Measurements from ENCODE around the gene PLCB4.
"Not testable (repeated sequence)": the region's sequence is repeated elsewhere in the genome, so short reads cannot be mapped to it uniquely, and the experiment has no call there.

PLCB4 gene

DNA sequence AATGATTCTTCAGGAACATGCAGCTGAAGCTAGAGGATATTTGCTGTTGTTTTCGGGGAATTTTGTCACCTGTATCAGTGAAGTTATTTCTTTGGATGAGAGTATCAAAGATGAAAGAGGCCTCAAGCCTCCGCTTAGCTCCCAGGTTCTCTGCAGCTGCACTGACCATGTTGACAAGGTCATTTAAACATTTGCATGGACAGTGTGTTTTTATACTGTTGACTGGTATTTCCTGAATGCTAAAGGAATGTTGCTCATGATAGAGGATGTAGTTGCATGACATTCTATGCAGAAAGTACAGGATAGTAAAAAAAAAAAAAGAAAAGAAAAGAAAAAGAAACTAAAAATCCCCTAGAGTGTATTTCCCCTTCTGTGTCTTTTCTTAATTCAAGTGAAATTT, 279.9 kb downstream of the PLCB4 start:
- DNase-seq (ENCODE audit: low read depth in 1 of 2, low spot score in 1 of 2): no peak

DNA sequence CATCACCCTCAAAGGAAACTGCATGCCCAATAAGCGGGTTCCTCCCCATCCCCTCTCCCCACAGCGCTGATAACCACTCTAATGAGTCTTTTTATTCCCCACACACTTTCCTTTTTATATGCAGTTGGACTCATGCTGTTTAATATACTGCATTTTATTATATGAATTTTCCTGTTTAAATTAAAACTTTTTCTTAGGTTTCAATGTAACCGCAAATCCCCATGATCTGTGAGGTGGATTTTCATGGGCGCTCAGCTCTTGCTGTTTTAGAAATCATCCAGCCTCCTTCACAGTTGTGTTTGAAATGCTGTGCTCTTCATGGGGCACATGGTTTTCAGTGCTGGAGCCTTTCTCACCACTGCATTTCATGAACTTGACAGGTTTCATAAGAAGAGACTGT, 280.4 kb downstream of the PLCB4 start:
- no peak for DNase-seq (ENCODE audit: low read depth in 1 of 2, low spot score in 1 of 2)

DNA sequence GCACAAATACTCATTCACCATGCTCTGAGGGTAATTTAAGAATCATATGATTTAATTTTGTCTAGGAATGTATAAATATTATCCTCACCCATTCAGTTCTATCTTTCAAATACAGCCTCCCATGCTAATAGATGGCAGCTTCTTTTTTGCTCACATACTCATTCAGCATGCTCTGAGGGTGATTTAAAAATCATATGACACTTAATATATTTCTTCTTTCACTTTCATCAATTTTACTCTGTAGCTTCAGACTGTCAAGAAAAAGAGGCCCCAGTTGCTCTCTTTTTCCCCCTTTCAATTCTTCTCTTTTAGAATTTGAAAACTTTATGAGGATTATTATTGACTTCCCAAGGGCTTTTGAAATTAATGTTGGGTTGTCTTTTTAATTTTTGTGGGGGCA, 283.9 kb downstream of the PLCB4 start:
- DNase-seq (ENCODE audit: low read depth in 1 of 2, low spot score in 1 of 2): no peak

DNA sequence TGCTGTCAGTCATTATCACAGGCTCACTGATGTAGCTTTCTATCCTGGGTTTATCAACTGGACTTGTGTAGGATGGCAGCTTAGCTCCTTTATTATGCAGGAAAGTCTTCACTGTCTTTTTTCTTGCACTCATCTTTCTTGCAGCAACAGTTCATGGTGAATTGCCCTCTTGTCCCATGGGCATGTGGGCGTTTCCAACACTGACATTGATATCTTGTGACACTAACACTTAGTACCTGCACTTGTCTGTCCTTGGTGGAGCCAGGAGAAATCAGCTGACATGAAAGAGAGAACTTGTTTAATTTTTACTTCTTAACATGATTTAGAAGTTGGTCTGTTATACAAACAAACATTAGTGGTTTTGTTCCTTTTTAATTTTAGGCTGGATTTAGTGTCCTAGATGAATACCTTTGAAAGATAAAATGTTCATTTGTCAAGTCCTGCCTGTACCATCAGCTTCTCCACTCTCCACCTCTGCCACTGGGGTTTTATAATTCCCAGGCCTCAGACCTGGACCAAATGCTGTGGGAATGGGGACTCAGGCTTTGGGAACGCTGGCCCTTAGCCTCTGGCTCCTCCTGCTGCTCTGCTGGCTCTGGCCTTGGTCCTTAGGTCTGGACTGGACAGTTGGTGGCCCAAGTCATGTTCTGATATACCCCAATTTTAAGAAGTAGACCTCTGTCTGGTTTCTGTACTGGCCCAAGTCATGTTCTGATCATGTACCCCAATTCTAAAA, 284.5 kb downstream of the PLCB4 start:
- no peak for DNase-seq (ENCODE audit: low read depth in 1 of 2, low spot score in 1 of 2)

DNA sequence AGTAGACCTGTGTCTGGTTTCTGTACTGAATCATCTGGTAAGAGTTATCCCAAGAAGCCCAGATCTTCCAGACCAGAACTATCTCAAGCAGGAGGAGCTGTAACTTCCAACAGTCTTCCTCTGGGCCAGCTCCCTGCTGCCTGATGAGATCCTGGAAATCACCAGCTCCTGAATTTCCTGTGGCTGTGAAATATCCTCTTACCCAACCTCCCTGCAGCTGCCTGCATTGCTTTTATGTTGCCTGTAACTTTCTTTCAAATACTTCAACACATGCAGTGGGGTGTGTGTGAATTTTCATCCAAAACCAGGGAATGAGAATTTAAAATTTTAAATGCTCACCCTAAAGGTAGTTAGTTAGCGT, 285.0 kb downstream of the PLCB4 start:
- no peak for DNase-seq (ENCODE audit: low read depth in 1 of 2, low spot score in 1 of 2)

DNA sequence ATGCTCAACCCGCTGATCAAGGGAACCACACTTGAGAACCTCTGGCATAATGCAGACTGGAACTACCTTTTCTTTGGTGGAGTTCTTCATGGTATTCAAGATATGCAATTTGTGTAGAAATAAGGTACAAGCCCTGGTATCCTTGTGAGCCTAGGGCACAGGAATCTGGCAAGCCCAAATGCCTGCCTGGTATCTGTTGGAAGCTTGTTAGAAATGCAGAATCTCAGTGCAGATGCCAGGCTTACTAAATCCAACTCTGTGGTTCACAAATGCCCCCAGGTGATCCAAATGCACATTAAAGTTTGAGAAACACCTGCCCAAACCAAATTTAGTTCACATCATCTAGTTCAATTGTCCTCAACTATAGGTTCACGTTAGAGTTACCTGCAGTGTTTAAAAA, 285.7 kb downstream of the PLCB4 start:
- no peak for DNase-seq (ENCODE audit: low read depth in 1 of 2, low spot score in 1 of 2)

DNA sequence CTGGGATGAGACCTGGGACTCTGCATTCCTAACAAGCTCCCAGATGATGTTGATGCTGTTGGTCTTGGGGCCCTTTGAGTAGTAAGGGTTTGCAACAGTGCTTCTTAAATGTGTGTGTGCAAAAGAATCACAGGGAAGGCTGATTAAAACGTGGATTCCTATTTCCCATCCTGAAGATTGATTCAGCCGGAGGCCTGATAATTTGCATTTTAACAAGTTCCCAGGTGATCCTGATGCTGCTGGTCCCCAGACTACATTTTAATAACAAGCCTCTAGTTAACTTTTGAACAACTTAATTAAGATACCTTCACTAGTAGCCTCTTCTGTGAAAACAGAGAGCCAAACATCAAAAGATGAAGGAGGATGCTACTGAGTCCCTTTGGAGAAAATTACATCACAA, 289.1 kb downstream of the PLCB4 start:
- no peak for DNase-seq (ENCODE audit: low read depth in 1 of 2, low spot score in 1 of 2)

DNA sequence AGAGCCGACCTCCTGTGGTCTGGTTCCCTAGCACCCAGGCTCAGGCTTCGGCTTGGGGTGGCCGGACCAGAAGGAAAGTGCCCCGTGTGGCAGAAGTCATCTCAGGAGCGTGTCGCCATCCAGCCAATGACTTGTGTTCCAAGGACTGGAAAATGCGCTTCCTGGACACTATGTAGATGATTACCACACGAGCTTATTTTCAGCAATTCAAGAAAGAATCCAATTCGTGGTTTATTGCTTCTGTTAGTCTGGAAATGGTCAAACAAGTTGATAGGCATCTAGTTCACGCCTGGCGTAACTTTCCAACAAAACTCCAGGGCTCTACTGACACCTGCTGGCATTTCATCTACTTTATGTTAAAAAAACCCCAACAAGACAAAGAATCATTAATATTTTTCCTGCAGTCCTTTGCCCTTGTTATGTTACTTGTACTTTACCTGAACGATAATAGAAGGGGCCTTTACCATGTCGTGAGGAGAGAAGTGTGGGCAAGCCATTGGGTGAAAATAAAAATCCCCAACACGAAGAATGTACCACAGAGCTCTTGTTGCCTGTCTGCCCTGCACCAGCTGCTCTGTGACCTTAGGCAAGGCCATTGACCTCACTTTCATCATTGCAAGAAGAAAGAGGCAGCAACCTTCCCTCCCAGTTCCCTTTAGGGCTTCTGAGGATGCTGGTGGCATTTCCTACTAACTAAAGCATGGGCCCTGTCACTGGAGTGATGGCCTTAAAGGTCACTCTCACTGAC, 290.8 kb downstream of the PLCB4 start:
- DNase-seq (ENCODE audit: low read depth in 1 of 2, low spot score in 1 of 2): no peak

DNA sequence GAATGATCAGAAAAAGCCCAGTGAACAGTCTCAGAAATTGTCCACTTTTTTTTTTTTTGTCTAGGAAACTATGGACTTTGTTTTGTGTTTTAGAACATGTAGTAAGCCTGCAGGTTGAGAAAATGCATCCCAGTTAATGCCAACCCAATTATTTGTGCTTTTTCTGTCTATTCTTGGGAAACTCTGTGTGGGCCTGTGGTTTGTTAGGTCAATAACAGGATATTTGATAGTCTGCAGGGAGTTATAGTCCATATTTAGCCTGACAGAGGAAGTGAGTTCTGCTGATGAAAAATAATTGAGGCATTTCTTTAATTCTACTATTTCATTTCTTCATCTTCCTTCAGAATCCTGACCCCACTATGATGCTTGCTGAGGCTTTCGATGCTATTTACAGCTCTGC, 291.5 kb downstream of the PLCB4 start:
- DNase-seq (ENCODE audit: low read depth in 1 of 2, low spot score in 1 of 2): no peak

DNA sequence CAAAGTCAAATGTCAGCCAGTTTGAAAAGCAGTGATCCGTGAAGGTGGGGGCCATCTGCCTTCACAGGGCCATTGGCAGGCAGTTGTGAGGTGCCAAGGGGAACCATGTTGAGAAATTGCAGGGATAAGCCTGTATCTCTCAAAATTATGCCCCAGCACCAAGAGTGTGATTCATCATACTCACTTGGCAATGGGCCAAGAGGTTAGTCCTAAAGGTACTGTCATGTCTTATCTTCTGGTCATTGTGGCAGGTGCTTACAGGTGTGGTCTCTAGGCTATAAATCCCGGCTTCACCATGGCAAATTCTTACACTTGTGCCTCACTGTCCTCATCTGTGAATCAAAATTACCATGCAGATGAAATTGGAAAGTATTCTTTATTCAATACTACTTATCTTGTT, 294.8 kb downstream of the PLCB4 start:
- no peak for DNase-seq (ENCODE audit: low read depth in 1 of 2, low spot score in 1 of 2)

DNA sequence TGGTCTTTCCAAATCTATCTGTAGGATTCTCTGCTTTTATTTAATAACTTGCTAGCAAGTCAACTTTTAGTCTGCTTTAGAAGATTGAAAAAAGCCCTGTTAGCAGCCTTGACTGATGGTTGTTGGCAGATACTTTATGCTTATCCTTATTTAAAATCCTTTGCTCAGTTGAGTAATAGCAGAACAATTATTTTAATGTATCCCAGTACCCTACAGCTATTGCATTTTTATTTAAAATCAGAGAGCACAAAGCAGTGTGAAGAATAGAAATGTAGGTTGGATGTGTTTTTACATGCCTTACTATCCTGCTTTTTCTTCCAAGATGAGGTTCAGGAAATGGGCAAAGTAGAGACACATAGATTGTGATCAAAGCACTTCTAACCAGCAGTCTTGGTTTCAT, 298.4 kb downstream of the PLCB4 start:
- no peak for DNase-seq (ENCODE audit: low read depth in 1 of 2, low spot score in 1 of 2)

DNA sequence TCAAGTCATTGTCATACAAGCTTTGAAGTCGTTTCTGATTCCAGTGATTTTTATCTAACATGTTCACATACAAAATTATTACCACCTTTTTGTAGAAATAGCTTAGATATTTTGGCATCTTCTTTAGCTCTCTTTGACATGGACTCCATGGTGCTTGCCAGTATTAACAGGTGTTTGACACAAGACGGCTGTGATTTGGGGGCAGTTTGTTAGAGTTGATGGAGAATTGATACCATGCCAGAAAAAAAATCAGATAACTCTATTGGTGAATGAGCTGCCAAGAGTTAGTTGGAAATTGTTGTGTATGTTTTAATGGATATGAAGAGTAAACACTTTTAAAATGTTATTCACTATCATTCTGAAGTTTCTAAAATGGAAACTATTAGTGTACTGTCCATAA, 298.9 kb downstream of the PLCB4 start:
- DNase-seq (ENCODE audit: low read depth in 1 of 2, low spot score in 1 of 2): no peak

DNA sequence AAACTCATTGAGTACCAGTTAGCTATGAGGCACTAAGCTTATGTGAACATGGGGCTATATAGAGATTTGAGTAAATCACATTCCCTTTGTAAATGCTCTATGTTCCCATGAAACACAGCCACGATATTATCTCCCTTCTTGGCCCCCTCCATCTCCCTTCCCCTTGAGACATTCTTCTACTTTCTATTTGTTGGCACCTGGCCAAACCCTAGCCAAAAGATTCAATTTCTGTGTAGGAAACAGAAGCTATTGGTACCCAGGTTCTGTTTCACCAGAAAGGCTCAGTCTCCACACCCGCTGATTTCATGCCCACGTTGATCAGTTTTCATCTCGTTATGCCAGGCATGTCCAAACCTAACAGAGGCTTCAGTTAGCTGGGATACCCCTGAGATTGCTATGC, 300.0 kb downstream of the PLCB4 start:
- DNase-seq (ENCODE audit: low read depth in 1 of 2, low spot score in 1 of 2): no peak

DNA sequence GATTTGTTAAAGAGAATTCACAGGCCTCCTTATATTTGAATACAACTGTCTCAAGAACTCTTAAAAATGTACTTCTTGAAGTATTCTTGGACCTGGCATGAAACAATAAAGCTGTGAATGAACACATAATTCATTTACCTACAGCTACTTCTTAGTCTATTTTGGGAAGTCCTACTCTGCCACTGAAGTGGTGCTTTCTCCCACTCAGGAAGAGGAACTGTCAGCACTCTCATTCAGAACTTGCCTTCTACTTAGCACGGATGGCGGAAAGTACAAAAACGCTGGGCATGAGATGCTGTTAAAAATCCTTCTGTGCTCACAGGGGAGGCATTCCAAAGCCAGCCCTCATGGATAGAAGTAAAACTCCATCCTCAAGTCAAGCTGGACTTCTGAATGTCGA, 300.7 kb downstream of the PLCB4 start:
- DNase-seq (ENCODE audit: low read depth in 1 of 2, low spot score in 1 of 2): no peak

DNA sequence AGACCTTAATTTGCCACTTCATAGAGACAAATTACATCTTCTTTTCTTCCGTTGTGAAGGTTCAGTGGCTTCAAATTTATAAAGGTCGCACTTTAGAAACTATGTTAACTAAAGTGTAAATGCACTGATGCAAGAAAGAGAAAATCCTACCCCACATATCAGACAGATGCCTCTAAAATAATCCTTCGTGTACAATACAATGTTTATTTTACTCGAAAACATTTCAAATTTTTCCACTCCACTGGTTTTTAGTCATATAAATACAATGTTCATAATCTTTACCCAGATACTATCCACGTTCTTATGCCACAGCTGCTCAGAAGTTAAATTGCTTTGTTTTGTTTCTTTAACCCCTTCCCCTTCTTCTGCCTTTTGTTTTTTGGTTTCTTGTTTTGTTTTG, 305.2 kb downstream of the PLCB4 start:
- no peak for DNase-seq (ENCODE audit: low read depth in 1 of 2, low spot score in 1 of 2)

DNA sequence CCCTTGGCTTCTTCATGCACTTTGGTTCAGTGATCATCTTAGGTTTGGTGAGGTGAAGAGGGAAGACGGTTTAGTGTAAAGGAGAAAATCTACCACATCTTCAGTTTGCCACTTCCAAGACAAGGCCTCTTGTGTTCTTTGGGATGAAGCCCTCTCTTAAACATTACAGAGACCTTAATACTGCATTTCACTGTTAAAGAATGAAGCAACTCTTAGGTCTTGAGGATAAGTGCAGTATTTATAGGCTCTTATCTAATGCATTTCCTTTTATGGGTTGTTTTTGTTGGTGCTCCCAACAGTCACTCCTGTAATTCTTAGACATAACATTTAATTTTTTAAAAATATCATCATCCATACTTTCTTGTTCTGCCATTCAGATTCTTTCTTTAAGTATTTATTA, 305.6 kb downstream of the PLCB4 start:
- no peak for DNase-seq (ENCODE audit: low read depth in 1 of 2, low spot score in 1 of 2)

DNA sequence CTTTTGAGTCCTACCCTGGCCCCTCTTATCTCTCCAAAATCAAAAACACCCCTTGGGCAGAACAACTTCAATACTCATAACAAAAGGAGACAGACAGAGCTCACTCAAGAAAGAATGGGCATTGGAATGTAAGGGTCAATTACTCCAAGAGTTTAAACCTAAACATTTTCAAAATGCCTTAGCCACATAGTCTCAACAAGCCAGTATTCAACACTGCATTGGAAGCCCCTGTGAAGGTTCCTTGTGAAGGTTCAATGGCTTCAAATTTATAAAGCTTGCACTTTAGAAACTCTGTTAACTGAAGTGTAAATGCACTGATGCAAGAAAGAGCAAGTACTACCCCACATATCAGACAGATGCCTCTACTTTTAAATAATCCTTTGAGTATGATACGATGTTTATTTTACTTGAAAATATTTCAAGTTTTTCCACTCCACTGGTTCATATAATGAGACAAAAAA, 306.4 kb downstream of the PLCB4 start:
- DNase-seq (ENCODE audit: low read depth in 1 of 2, low spot score in 1 of 2): no peak

DNA sequence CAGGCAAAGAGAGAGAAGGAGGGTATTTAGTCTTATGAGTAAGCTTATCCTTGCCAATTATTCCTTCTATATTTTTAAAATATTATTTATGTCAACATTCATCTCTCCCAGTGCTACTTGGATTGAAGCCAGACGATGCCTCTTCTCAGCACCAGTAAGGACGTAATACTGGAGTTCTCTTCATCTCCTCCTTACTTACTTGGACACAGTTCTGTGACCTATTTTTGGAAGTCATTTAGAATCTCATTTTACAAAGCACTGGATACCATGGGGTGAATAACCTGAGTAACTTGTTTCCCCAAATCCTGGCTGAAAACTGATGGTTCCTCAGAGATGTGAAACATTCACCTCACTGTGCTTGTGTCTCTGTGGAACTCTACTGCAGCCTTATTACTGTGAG, 308.1 kb downstream of the PLCB4 start:
- DNase-seq (ENCODE audit: low read depth in 1 of 2, low spot score in 1 of 2): no peak

DNA sequence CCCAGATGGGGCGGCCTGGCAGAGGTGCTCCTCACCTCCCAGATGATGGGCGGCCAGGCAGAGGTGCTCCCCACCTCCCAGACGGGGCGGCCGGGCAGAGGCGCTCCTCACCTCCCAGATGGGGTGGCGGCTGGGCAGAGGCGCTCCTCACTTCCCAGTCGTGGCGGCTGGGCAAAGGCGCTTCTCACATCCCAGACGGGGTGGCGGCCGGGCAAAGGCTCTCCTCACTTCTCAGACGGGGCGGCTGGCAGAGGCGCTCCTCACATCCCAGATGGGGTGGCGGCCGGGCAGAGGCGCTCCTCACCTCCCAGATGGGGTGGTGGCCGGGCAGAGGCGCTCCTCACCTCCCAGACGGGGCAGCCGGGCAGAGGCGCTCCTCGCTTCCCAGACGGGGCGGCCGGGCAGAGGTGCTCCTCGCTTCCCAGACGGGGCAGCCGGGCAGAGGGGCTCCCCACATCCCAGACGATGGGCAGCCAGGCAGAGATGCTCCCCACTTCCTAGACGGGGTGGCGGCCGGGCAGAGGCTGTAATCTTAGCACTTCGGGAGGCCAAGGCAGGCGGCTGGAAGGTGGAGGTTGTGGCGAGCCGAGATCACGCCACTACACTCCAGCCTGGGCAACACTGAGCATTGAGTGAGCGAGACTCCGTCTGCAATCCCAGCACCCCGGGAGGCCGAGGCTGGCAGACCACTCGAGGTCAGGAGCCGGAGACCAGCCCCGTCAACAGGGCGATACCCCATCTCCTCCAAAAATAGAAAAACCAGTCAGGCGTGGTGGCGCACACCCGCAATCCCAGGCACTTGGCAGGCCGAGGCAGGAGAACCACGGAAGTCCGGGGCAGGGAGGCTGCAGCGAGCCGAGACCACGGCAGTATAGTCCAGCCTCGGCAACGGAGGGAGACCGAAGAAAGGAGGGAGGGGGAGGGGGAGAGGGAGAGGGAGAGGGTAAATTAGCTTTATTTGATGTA, 316.7 kb downstream of the PLCB4 start:
- DNase-seq (ENCODE audit: low read depth in 1 of 2, low spot score in 1 of 2): not testable (repeated sequence)

DNA sequence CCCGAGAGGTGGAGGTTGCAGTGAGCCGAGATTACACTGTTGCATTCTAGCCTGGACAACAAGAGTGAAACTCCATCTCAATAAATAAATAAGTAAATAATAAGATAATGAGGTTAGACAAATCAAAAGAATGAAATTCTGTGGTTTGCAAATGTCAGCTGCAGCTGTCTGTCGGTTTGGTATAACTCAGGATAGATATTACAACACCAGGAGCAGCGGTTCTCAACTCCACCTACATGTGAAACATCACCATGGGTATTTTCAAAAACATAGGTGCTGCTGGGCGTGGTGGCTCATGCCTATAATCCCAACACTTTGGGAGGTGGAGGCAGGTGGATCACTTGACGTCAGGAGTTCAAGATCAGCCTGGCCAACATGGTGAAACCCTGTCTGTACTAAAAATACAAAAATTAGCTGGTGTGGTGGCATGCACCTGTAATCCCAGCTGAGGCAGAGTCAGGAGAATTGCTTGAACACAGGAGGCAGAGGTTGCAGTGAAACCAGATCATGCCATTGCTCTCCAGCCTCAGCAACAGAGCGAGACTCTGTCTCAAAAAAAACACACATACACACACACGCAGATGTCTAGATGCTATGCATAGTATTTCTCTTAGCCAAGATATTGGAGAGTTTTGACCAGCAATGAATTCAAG, 319.4 kb downstream of the PLCB4 start:
- no peak for DNase-seq (ENCODE audit: low read depth in 1 of 2, low spot score in 1 of 2)

DNA sequence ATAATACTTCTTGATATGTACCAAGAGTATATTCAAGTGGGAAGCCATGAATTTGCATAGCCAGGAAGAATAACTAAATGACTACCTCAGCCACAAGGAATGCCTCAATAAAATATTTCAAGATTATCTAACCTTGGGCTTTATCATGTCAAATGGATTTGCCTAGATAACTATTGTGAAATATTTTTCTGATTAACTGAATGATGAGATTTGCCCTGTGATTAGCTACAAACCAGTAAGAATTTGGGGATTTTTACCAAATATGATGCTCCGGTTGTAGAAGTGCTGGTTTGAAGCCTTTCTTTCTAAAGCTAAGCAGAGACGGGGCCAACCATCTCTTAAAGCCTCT, 319.9 kb downstream of the PLCB4 start:
- DNase-seq (ENCODE audit: low read depth in 1 of 2, low spot score in 1 of 2): no peak

Measured in activated T-helper 1 cell treated with anti-CD3 and anti-CD28 coated beads, Interleukin-2, amount 50 U/mL, for 16 hours (primary cell).